GM18511 (cell line): ENCODE measurements around the gene RASSF5.

Experiments used
- ATAC-seq: cut with Tn5 transposase; IDR thresholded peaks from one replicate; pipeline ENCODE4 v1.9.1; 2021; ENCODE audit warnings: mild to moderate bottlenecking, moderate library complexity; ENCODE audit not compliant: unreplicated experiment

The RASSF5 gene

GRCh38 chr1:206583707-206584648, 76.6 kb downstream of the RASSF5 start:
- ATAC-seq: no peak

- ATAC-seq: no peak
These were observed 77.4 kb downstream of the RASSF5 start for GRCh38 chr1:206584683-206585082.

- ATAC-seq: no peak
These were observed 79.4 kb downstream of the RASSF5 start for GRCh38 chr1:206586501-206587445.

GRCh38 chr1:206587904-206588303, 80.6 kb downstream of the RASSF5 start:
- ATAC-seq: no peak

- no peak for ATAC-seq
These were observed 81.2 kb downstream of the RASSF5 start for GRCh38 chr1:206588492-206588891.

GRCh38 chr1:206589206-206589605, 81.9 kb downstream of the RASSF5 start:
- ATAC-seq: no peak

GRCh38 chr1:206590025-206590758, 82.9 kb downstream of the RASSF5 start:
- no peak for ATAC-seq

GRCh38 chr1:206591226-206591625, 83.9 kb downstream of the RASSF5 start:
- no peak for ATAC-seq

- ATAC-seq: no peak
These were observed 84.4 kb downstream of the RASSF5 start for GRCh38 chr1:206591696-206592095.

- no peak for ATAC-seq
These were observed 86.1 kb downstream of the RASSF5 start for GRCh38 chr1:206593351-206593925.

- no peak for ATAC-seq
These were observed 88.4 kb downstream of the RASSF5 start for GRCh38 chr1:206595581-206596318.

GRCh38 chr1:206596319-206596666, 89.0 kb downstream of the RASSF5 start:
- ATAC-seq: no peak

- ATAC-seq: no peak
These were observed 93.2 kb downstream of the RASSF5 start for GRCh38 chr1:206600527-206600926.

- no peak for ATAC-seq
These were observed 97.5 kb downstream of the RASSF5 start for GRCh38 chr1:206604861-206605260.

GRCh38 chr1:206606867-206607266, 99.5 kb downstream of the RASSF5 start:
- ATAC-seq: no peak

- no peak for ATAC-seq
These were observed 100.9 kb downstream of the RASSF5 start for GRCh38 chr1:206608108-206608698.

- ATAC-seq: no peak
These were observed 102.1 kb downstream of the RASSF5 start for GRCh38 chr1:206609229-206609991.

GRCh38 chr1:206612129-206612876, 105.0 kb downstream of the RASSF5 start, which contains the start of gene EIF2D:
TSS of gene EIF2D (minus strand) at chr1:206612465. CDS start at chr1:206612342, 123 bp downstream.
- peak; percentile 86 for ATAC-seq
